H1 (cell line): Measurements from ENCODE around the gene FHAD1. TPM values are rescaled to one million over a fixed set of nuclear protein-coding genes. Genes with fewer than 3 reads are reported as not detected.

ENCODE experiments used
- CTCF ChIA-PET: fragments of 300-600 bp; sonication (Branson Sonifier 250); formaldehyde crosslinking; loops from one replicate; lab custom pipeline; 2021; ENCODE audit not compliant: partially characterized antibody; lab: Charles Lee
- POLR2A ChIA-PET: fragments of 300-600 bp; sonication (Branson Sonifier 250); formaldehyde crosslinking; loops from one replicate; lab custom pipeline; 2021; ENCODE audit warnings: inconsistent platforms; ENCODE audit not compliant: partially characterized antibody; lab: Charles Lee
- DNase-seq, 2 experiments: peaks; one replicate each; pipeline versions ENCODE4 v3.0.0 to v3.0.0-alpha.2; 2010 to 2022; ENCODE audit warnings: low spot score in 2 of 2, low read depth in 1 of 2, mixed read lengths in 1 of 2
- FAIRE-seq: peaks from 2 replicates; lab custom pipeline; 2011; peaks lifted over from hg19 to GRCh38; lab: Jason Lieb, UNC
- H2AFZ ChIP-seq: 2 replicates; pipeline ENCODE4 v1.8.1; 2012; ENCODE audit warnings: low read length, inconsistent platforms
- H2AK5ac ChIP-seq: 2 replicates; pipeline ENCODE4 v1.6.1; 2013; ENCODE audit warnings: low read depth, low read length
- H2BK120ac ChIP-seq: replicated peaks from 2 replicates; pipeline ENCODE3; 2013; ENCODE audit warnings: low read depth, low read length, inconsistent platforms
- H2BK12ac ChIP-seq: 2 replicates; pipeline ENCODE4 v1.6.1; 2013; ENCODE audit warnings: low read depth, low read length
- H2BK15ac ChIP-seq: 2 replicates; pipeline ENCODE4 v1.6.1; 2013; ENCODE audit warnings: low read length
- H2BK20ac ChIP-seq: 2 replicates; pipeline ENCODE4 v1.6.1; 2013; ENCODE audit warnings: low read length
- H2BK5ac ChIP-seq: 2 replicates; pipeline ENCODE4 v1.6.1; 2013; ENCODE audit warnings: low read depth, low read length
- H3K14ac ChIP-seq: 2 replicates; pipeline ENCODE4 v1.6.1; 2013; ENCODE audit warnings: inconsistent platforms; ENCODE audit not compliant: insufficient read length
- H3K18ac ChIP-seq: 2 replicates; pipeline ENCODE4 v1.6.1; 2013; ENCODE audit warnings: low read length; ENCODE audit errors: extremely low read depth
- H3K23ac ChIP-seq: 2 replicates; pipeline ENCODE4 v1.6.1; 2013; ENCODE audit warnings: inconsistent platforms; ENCODE audit not compliant: insufficient read length
- H3K23me2 ChIP-seq: 2 replicates; pipeline ENCODE4 v1.6.1; 2013; ENCODE audit warnings: low read depth, low read length
- H3K27ac ChIP-seq: 2 replicates; pipeline ENCODE4 v1.6.1; 2011; ENCODE audit warnings: low read depth, low read length, inconsistent platforms
- H3K27me3 ChIP-seq, 4 experiments: replicated peaks in 1 of 4; 1 replicate in 1 of 4; 2 replicates in 3 of 4; pipeline versions ENCODE4 v1.6.1 to v1.8.1; 2011 to 2013; ENCODE audit warnings: low read length in 3 of 4, mild to moderate bottlenecking in 3 of 4, inconsistent platforms in 2 of 4, mixed read lengths in 2 of 4, moderate library complexity in 1 of 4; ENCODE audit not compliant: control insufficient read depth in 3 of 4, insufficient read depth in 3 of 4; ENCODE audit errors: extremely low read depth in 1 of 4
- H3K36me3 ChIP-seq, 4 experiments: 2 replicates each; pipeline versions ENCODE4 v1.6.1 to v1.8.1; 2011 to 2013; ENCODE audit warnings: mild to moderate bottlenecking in 4 of 4, low read length in 3 of 4, moderate library complexity in 2 of 4, control low read depth in 1 of 4, inconsistent platforms in 1 of 4; ENCODE audit not compliant: insufficient read depth in 4 of 4, control insufficient read depth in 2 of 4
- H3K4ac ChIP-seq: replicated peaks from 2 replicates; pipeline ENCODE3; 2013; ENCODE audit warnings: low read length, low read depth, mixed read lengths, inconsistent platforms; ENCODE audit not compliant: insufficient read length
- H3K4me1 ChIP-seq, 4 experiments: replicated peaks in 1 of 4; 1 replicate in 1 of 4; 2 replicates in 3 of 4; pipeline versions ENCODE4 v1.6.1 to v1.8.1; 2011 to 2013; ENCODE audit warnings: low read length in 3 of 4, inconsistent platforms in 2 of 4, mixed read lengths in 1 of 4; ENCODE audit not compliant: insufficient read depth in 4 of 4, control insufficient read depth in 3 of 4
- H3K4me2 ChIP-seq, 2 experiments: 2 replicates each; pipeline versions ENCODE4 v1.6.1 to v1.8.1; 2011 to 2013; ENCODE audit warnings: low read depth in 2 of 2, low read length in 2 of 2, control low read depth in 1 of 2, inconsistent platforms in 1 of 2, mild to moderate bottlenecking in 1 of 2; ENCODE audit not compliant: insufficient read depth in 1 of 2
- H3K4me3 ChIP-seq, 4 experiments: fragments of 200-600, 300-600 bp in 1 of 4; sonication (generic), shearing (Covaris generic), sonication (Bioruptor Twin) in 1 of 4; 2 replicates each; pipeline versions ENCODE4 v1.5.1 to v1.8.1; 2011 to 2016; ENCODE audit warnings: low read length in 4 of 4, low read depth in 3 of 4, control low read depth in 2 of 4, inconsistent platforms in 2 of 4, mild to moderate bottlenecking in 2 of 4, mixed read lengths in 1 of 4, moderate library complexity in 1 of 4; ENCODE audit not compliant: insufficient read depth in 2 of 4; ENCODE audit errors: extremely low read depth in 1 of 4
- H3K56ac ChIP-seq: replicated peaks from 2 replicates; pipeline ENCODE3; 2013; ENCODE audit warnings: low read depth, mild to moderate bottlenecking, mixed read lengths, low read length, inconsistent platforms; ENCODE audit not compliant: insufficient read length
- H3K79me1 ChIP-seq: 2 replicates; pipeline ENCODE4 v1.6.1; 2013; ENCODE audit warnings: low read depth, low read length, control low read depth
- H3K79me2 ChIP-seq, 2 experiments: 2 replicates each; pipeline versions ENCODE4 v1.6.1 to v1.8.1; 2012 to 2013; ENCODE audit warnings: low read length in 2 of 2, mild to moderate bottlenecking in 2 of 2, inconsistent platforms in 1 of 2; ENCODE audit not compliant: insufficient read depth in 2 of 2, control insufficient read depth in 1 of 2
- H3K9ac ChIP-seq, 4 experiments: replicated peaks in 1 of 4; 1 replicate in 1 of 4; 2 replicates in 3 of 4; pipeline versions ENCODE4 v1.6.1 to v1.8.1; 2011 to 2013; ENCODE audit warnings: low read depth in 3 of 4, low read length in 3 of 4, control low read depth in 2 of 4, mild to moderate bottlenecking in 2 of 4, moderate library complexity in 2 of 4, inconsistent platforms in 1 of 4; ENCODE audit errors: extremely low read depth in 1 of 4
- H3K9me3 ChIP-seq, 2 experiments: 2 replicates each; pipeline versions ENCODE4 v1.6.1 to v1.8.1; 2012 to 2013; ENCODE audit warnings: mild to moderate bottlenecking in 2 of 2, moderate library complexity in 2 of 2, control low read depth in 1 of 2, inconsistent platforms in 1 of 2, low read depth in 1 of 2, low read length in 1 of 2, mixed read lengths in 1 of 2; ENCODE audit not compliant: insufficient read depth in 2 of 2
- H4K20me1 ChIP-seq, 2 experiments: replicated peaks in 1 of 2; 2 replicates each; pipeline versions ENCODE3 to v1.8.1; 2011 to 2013; ENCODE audit warnings: inconsistent platforms in 2 of 2, low read length in 2 of 2, mild to moderate bottlenecking in 1 of 2; ENCODE audit not compliant: insufficient read depth in 2 of 2, control insufficient read depth in 1 of 2
- H4K5ac ChIP-seq: 2 replicates; pipeline ENCODE4 v1.6.1; 2013; ENCODE audit warnings: low read length, low read depth, mixed read lengths, inconsistent platforms; ENCODE audit not compliant: insufficient read length
- H4K8ac ChIP-seq: 2 replicates; pipeline ENCODE4 v1.8.0; 2013; ENCODE audit warnings: mild to moderate bottlenecking, moderate library complexity, low read length, inconsistent platforms; ENCODE audit not compliant: insufficient read depth; ENCODE audit errors: extremely low read depth
- H4K91ac ChIP-seq: replicated peaks from 2 replicates; pipeline ENCODE3; 2013; ENCODE audit warnings: low read length, mixed read lengths, inconsistent platforms; ENCODE audit not compliant: insufficient read length
- CEBPB ChIP-seq: IDR thresholded peaks from 2 replicates; pipeline ENCODE4 v1.6.1; 2012; ENCODE audit warnings: low read depth, low read length
- EZH2 ChIP-seq: fragments of 200-600 bp; sonication (generic); IDR thresholded peaks from 2 replicates; pipeline ENCODE4 v1.7.1; 2012; ENCODE audit warnings: low read depth, mild to moderate bottlenecking, moderate library complexity, low read length, inconsistent platforms; ENCODE audit not compliant: severe bottlenecking
- SIN3A ChIP-seq, 2 experiments: IDR thresholded peaks in 1 of 2; conservative IDR thresholded peaks in 1 of 2; 2 replicates each; pipeline ENCODE4 v1.6.1; 2011 to 2012; ENCODE audit warnings: low read length in 2 of 2, improper control_type of control experiment in 1 of 2, low read depth in 1 of 2, mild to moderate bottlenecking in 1 of 2
- TAF1 ChIP-seq: IDR thresholded peaks from 2 replicates; pipeline ENCODE4 v1.6.1; 2011; ENCODE audit warnings: mild to moderate bottlenecking, low read depth, low read length
- TCF12 ChIP-seq: IDR thresholded peaks from 2 replicates; pipeline ENCODE4 v1.6.1; 2011; ENCODE audit warnings: low read depth, mild to moderate bottlenecking, low read length
- WGBS, 2 experiments: shearing (Covaris generic) in 1 of 2; methylation state at CpG; one replicate each; pipeline versions ENCODE4 v1.1.6 to v1.1.7; 2013 to 2015; ENCODE audit warnings: low lambda C conversion rate in 2 of 2, mixed read lengths in 2 of 2, inconsistent platforms in 1 of 2, low coverage in 1 of 2, missing lambda C conversion rate in 1 of 2; ENCODE audit not compliant: insufficient replicate concordance in 2 of 2, insufficient coverage in 1 of 2, insufficient read length in 1 of 2; ENCODE audit errors: extremely low coverage in 1 of 2, missing lambda C conversion rate in 1 of 2; 5-methylcytosine and 5-hydroxymethylcytosine counted together
- polyA plus RNA-seq, 7 experiments: library from polyadenylated mRNA; depleted of rRNA in 3 of 7; stranded (reverse) in 5 of 7; unstranded in 2 of 7; fragments of >200 nt in 5 of 7; fragments of 200-250 nt in 2 of 7; gene quantifications; 1 replicate in 5 of 7; 2 replicates in 1 of 7; 4 replicates in 1 of 7; pipeline versions ENCODE4 v1.2.1 to v1.2.3, GENCODE V29; 2011 to 2013; ENCODE audit warnings: missing spikeins in 2 of 7, mixed read lengths in 2 of 7
- total RNA-seq: library from RNA; stranded (reverse); fragmentation: NEBNext Ultra II Directional; extraction: Animal tissue kit (Norgen Biotek cat#: 25700); gene quantifications from 2 replicates; pipeline ENCODE4 v1.2.1, GENCODE V29; 2021
- TF ChIP-seq, protein P1 (sequence below): IDR thresholded peaks from 2 replicates; pipeline ENCODE4 v1.6.1; 2012; ENCODE audit warnings: low read length, inconsistent platforms
- TF ChIP-seq, protein P2 (sequence below), 3 experiments: IDR thresholded peaks; 1 replicate in 2 of 3; 2 replicates in 1 of 3; pipeline versions ENCODE4 v1.5.1 to v1.6.1; 2011; ENCODE audit warnings: low read length in 3 of 3, mild to moderate bottlenecking in 3 of 3, inconsistent platforms in 2 of 3, low read depth in 1 of 3, moderate library complexity in 1 of 3; ENCODE audit not compliant: insufficient read depth in 1 of 3; ENCODE audit errors: control extremely low read depth in 1 of 3

FHAD1 gene
- total and polyA plus RNA-seq, 2 of the 8 experiments (the other 6 are each of a cell fraction or from before 2014, with no cell fraction given): 0.39 to 0.69 TPM

DNA sequence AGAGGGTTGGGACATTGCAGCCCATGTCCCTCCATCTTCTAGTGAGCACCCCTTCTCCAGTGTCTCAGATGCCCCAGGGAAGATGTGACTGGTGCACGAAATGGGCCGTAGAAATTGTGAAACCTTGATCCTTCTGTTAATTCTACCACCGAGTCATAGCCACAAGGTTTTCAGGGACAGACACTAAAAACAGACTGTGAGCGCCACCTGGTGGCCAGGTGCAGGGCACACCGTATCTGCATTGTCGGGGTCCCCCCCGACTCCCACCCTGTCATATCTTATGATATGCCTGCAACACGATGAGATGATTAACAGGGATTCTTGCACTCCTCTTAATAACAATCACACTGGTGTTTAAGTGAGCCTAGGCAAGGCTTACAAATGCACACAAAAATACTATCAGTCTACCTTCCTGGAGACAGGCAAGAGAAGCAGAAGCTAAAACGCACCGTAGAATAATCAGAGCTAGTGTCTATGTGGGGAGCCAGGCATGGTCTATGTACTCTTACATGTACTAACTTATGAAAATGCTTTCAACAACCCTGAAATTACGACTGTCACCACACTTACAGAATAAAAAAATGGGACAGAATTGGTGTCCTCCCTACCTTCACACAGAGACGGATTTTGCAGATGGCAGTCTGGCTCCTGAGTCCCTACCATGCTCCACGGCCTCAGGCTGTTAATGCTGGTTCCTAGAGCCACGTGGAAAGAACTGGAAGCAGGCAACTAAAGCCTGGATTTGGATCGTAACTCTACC is 57.9 kb downstream of the FHAD1 start:
- Histone ChIP-seq H2BK20ac (no peak overlapping the region), H3K27me3 (no peaks in the 10 kb centered on the region; a peak in 1 of 7 replicates), H4K5ac (no peak overlapping the region), H3K14ac (no peak overlapping the region), H2BK15ac (no peak overlapping the region), H4K91ac (no peak overlapping the region), H4K8ac (no peak overlapping the region), H4K20me1 (peaks cover 0 to under 1% of the 10 kb centered on the region in 2 experiments), H3K9me3 (peaks cover 7 to 8% of the 10 kb centered on the region in 2 experiments; a peak in 1 of 4 replicates), H3K23me2 (no peaks in the 10 kb centered on the region), H2AFZ (no peak overlapping the region), H3K36me3 (no peaks in the 10 kb centered on the region), H3K4me1 (no peaks in the 10 kb centered on the region), H3K4me2 (no peak overlapping the region), H3K79me2 (no peaks in the 10 kb centered on the region), H3K23ac (no peak overlapping the region), H2BK120ac (no peak overlapping the region), H3K4me3 (no peak overlapping the region), H3K79me1 (no peaks in the 10 kb centered on the region), H3K18ac (no peak overlapping the region), H2BK12ac (no peak overlapping the region), H3K4ac (no peak overlapping the region), H3K56ac (no peak overlapping the region), H2AK5ac (no peak overlapping the region), H3K27ac (no peak overlapping the region), H3K9ac (no peak overlapping the region), H2BK5ac (no peak overlapping the region)
- ChIA-PET POLR2A (interaction anchor here (0.7 kb wide), 1 partner anchor 10 kb away, joined by 4 read pairs; no protein-coding TSS in a partner anchor), CTCF (interaction anchor here (0.6 to 3.1 kb wide), 41 partner anchors 8 to 268 kb away, joined by 3 to 26 read pairs (median 5); partner anchors contain the start of gene TMEM51)
- WGBS, 2 experiments: 44% methylated on average over 15 of the region's 15 CpGs; no CpG with 5 or more reads in 1 of the 2 experiments
- FAIRE-seq (peak; percentile 82), DNase-seq (peak; percentile 17 to 89)
- TF ChIP-seq SIN3A (conservative IDR thresholded peaks at IDR 0.05 in 1 of 2, IDR thresholded peaks at IDR 0.05 in 1 of 2; ENCODE audit: low read depth in 1 of 2, low read length in 2 of 2) (no peak), TAF1 (no peak), TCF12 (no peak), CEBPB (0 out of 2 replicates have a peak, but pooled peaks have one; percentile 14), EZH2 (no peak)
- TF ChIP-seq, protein P1, sequence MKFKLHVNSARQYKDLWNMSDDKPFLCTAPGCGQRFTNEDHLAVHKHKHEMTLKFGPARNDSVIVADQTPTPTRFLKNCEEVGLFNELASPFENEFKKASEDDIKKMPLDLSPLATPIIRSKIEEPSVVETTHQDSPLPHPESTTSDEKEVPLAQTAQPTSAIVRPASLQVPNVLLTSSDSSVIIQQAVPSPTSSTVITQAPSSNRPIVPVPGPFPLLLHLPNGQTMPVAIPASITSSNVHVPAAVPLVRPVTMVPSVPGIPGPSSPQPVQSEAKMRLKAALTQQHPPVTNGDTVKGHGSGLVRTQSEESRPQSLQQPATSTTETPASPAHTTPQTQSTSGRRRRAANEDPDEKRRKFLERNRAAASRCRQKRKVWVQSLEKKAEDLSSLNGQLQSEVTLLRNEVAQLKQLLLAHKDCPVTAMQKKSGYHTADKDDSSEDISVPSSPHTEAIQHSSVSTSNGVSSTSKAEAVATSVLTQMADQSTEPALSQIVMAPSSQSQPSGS: no peak
- TF ChIP-seq, protein P2, sequence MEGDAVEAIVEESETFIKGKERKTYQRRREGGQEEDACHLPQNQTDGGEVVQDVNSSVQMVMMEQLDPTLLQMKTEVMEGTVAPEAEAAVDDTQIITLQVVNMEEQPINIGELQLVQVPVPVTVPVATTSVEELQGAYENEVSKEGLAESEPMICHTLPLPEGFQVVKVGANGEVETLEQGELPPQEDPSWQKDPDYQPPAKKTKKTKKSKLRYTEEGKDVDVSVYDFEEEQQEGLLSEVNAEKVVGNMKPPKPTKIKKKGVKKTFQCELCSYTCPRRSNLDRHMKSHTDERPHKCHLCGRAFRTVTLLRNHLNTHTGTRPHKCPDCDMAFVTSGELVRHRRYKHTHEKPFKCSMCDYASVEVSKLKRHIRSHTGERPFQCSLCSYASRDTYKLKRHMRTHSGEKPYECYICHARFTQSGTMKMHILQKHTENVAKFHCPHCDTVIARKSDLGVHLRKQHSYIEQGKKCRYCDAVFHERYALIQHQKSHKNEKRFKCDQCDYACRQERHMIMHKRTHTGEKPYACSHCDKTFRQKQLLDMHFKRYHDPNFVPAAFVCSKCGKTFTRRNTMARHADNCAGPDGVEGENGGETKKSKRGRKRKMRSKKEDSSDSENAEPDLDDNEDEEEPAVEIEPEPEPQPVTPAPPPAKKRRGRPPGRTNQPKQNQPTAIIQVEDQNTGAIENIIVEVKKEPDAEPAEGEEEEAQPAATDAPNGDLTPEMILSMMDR (IDR thresholded peaks at IDR 0.05; ENCODE audit: control extremely low read depth in 1 of 3, insufficient read depth in 1 of 3, low read depth in 1 of 3, low read length in 3 of 3): peak; percentile 72 to 86 (median 81)
